IPS DF 4.7 (cell line): Measurements from ENCODE around the gene ANTXR1.

ENCODE experiments used
- DNase-seq: peaks from one replicate; pipeline ENCODE4 v3.0.0-alpha.2; 2013; ENCODE audit warnings: low spot score; ENCODE audit errors: extremely low read depth

ANTXR1 gene

DNA sequence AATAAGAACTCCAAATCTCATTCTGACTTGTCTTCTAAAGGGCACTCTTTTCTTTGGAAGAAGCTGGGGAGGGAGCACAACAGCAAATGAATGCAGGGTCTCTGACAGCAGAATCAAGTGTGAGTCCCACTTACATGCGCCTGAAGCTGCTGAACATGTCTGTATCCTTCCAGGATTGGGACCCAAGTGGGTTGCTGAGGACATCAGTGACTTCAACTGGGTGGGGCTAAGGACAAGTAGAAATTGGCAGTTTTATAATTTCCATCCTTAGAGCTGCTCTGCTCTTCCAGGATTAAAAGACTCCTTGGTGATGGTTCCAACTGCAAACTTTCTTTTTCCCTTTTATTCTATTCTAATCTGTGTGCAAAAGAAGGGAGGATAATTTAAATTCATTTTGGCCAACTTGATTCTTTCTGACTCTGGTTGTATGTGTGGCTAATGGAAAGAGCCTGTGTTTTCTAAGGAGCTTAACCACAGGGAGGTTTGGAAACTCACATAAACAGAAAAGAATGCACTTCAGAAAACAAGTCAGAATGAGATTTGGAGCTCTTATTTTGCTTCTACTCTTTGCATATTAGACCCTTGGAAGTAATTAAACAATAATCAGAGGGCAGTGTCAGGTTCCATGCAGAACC is 20.6 kb downstream of the ANTXR1 start:
- DNase-seq: no peak

DNA sequence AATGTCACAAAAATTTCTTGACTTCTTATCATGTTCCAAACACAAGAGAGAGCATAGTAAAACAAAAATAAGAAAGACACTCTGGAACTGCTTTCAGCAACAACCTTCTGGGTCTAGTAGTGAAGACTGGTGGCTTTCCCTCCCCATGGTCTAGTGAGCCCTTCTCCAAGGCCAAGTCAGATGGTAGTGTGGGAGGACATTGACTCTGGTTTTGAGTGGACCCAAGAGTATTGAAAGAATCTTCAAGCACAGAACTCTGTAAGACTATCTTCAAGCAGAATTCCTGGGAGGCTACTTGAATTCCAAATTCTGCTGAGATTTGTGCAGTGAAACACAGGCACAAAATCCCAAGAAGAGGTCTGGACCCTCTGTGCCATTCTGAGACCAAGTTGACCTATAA is 21.1 kb downstream of the ANTXR1 start:
- no peak for DNase-seq

- no peak for DNase-seq
These were observed 21.9 kb downstream of the ANTXR1 start for GRCh38 chr2:69034845-69035244.

GRCh38 chr2:69036926-69037325 is 23.9 kb downstream of the ANTXR1 start:
- no peak for DNase-seq

DNA sequence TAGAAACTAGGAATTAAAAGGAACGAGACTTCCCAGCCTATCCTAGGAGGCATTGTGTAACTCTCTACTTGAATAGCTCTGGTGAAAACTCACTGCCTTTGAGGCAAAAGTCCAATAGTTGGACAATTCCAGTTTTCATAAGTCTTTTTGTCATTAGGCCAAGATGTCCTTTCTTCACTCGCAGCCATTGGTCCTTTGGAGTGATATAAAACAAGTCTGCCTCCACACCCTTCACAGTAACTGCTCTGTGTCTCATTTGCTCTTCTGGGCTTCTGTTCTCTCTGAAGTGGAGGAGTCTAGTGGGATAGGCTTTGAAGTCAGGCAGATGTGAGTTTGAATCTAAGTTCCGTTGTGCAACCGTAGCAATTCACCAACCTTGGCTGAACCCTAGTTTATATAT is 28.2 kb downstream of the ANTXR1 start:
- no peak for DNase-seq

GRCh38 chr2:69043736-69044400 is 30.9 kb downstream of the ANTXR1 start:
- no peak for DNase-seq

DNA sequence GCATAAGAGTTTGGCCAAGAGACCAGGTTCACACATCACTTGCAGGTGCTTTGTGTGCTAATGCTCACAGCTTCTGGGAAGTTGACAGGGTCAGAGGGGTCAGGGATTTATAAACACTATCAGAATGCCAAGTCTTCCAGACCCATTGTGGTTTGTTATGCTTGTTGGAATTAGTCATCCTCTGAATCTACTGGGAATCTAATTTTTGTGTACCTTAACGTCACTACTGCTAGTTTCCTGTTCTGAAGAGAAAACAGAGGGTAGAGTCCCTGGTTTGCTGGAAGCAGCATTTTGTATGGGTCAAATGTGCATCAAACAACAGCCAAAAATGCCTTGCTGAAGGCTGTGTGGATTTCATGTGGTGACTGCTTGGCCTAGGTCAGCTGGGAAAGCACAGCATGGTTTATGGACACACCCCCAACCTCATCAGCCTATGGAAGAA is 33.3 kb downstream of the ANTXR1 start:
- DNase-seq: no peak

DNA sequence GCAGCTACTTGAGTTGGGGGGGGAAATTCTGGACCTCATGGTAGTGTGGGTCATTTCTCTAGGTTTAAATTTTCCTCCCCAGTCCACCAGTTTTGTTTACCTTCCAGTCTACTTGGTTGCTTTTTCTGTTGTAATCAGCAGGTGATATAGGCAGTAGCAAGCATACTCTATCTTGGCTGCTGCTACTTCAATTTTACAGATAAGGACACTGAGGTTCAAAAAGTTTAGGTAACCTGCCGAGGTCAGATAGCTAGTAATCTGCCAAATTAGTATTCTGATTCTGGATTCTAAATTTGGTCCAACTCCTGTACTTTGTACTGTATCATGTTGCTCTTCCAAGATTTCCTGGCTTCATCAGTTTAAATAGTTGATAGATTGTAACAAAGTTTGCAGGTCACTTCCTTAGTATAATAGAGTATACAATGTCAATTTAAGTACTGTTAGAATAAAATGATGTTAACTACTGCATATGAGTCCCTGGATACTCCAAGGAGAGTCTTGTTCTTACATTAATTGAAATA is 34.7 kb downstream of the ANTXR1 start:
- DNase-seq: no peak

DNA sequence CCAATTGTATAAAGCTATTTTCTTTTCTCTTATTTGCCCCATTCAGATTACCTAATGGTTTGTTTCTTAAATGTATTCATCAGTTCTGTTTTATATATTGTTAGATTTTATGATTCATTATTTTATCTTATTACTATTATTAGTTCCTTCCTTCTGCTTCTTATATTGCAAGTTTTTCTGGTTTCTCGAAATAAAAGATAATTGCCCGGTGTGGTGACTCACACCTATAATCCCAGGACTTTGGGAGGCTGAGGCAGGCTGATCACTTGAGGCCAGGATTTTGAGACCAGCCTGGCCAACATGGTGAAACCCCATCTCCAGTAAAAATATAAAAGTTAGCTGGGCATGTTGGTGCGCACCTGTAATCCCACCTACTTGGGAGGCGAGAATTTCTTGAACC is 37.8 kb downstream of the ANTXR1 start:
- DNase-seq: no peak

DNA sequence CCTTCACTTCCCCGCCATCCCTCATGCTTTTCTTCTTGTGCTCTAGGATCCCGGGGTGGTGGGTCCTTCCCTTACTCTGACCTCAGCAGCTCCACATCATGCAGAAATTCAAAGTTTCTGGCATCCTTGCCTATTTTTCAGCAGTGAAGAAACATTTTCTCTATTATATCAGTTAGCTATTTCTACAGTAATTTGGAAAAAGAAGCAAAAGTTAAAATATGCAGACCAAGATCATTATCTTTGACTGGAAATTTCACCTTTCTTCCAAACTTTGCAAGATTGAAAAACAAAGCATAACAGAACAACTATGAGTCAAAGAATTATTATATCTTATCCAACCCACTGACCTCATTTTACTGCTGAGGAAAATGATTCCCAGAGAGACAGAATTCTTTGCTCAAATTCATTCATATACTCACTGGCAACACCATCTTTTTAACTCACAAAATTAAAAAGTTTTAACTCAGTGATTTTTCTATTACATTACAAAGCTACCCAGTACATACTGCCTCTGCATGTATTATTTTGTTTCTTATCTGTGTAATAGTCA is 40.5 kb downstream of the ANTXR1 start:
- DNase-seq: no peak

DNA sequence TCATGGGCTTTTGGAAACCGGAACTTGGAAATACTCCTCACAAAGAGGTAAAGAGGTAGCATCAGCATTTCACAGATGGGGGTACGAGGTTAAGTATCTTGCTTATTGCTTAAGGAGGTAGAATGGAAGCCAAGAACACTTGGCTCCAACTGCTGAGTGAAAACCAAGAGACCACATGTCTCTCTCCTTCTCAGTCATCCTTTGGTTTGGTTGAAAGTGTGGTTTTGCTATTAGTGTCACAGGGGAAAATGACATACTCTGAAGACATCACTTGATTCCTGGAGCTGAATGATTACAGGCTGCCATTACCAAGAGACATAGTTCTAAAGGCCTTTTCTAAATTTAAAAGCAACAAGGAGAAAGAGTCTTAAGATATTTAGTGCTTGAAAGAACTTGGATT is 41.5 kb downstream of the ANTXR1 start:
- DNase-seq: no peak

GRCh38 chr2:69055688-69056470 is 42.9 kb downstream of the ANTXR1 start:
- no peak for DNase-seq

GRCh38 chr2:69057660-69058059 is 44.7 kb downstream of the ANTXR1 start:
- DNase-seq: no peak

- no peak for DNase-seq
These were observed 46.8 kb downstream of the ANTXR1 start for GRCh38 chr2:69059731-69060290.

GRCh38 chr2:69060938-69061501 is 48.0 kb downstream of the ANTXR1 start:
- DNase-seq: no peak

- DNase-seq: no peak
These were observed 48.5 kb downstream of the ANTXR1 start for GRCh38 chr2:69061525-69061924.

DNA sequence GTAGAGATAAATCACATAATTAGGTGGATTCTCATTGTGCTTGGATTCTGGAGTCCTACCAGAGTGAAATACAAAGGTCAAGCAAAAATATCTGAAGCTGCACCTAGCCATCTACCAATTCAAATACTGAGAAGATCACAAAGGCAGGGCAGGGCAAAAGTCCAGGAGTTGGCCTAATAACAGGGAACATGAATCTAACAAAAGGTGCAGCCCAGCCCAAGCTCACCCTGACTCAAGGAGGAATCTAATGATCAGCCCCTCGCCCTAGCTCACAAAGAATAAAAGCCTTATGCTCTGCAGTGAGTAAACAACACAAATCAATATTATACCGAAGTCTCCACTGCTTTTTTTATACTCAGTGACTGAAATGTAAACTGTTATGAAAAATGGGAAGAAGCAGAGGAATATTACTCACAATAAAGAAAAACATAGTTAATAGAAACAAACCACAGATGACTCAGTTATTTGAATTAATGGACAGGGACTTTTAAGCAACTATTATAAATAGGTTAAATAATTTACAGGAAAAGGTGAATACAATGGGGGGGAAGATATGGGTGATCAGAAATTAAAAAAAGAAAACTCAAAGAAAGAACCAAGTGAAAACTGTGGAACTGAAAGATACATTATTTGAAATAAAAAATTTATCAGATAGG is 49.5 kb downstream of the ANTXR1 start:
- no peak for DNase-seq

- DNase-seq: no peak
These were observed 52.9 kb downstream of the ANTXR1 start for GRCh38 chr2:69065735-69066336.

GRCh38 chr2:69067026-69067630 is 54.1 kb downstream of the ANTXR1 start:
- no peak for DNase-seq

- no peak for DNase-seq
These were observed 54.9 kb downstream of the ANTXR1 start for GRCh38 chr2:69067866-69068265.
